ENCODE measurements around the gene RNU7-1. TPM values are rescaled to one million over a fixed set of nuclear protein-coding genes. Genes with fewer than 3 reads are reported as not detected.

Gene RNU7-1
- total RNA-seq, 4 donors from 2014 or later, result not detected

GRCh38 chr12:6921996-6922946 is 21.3 kb upstream of the RNU7-1 start:
- TF ChIP-seq, protein P1, sequence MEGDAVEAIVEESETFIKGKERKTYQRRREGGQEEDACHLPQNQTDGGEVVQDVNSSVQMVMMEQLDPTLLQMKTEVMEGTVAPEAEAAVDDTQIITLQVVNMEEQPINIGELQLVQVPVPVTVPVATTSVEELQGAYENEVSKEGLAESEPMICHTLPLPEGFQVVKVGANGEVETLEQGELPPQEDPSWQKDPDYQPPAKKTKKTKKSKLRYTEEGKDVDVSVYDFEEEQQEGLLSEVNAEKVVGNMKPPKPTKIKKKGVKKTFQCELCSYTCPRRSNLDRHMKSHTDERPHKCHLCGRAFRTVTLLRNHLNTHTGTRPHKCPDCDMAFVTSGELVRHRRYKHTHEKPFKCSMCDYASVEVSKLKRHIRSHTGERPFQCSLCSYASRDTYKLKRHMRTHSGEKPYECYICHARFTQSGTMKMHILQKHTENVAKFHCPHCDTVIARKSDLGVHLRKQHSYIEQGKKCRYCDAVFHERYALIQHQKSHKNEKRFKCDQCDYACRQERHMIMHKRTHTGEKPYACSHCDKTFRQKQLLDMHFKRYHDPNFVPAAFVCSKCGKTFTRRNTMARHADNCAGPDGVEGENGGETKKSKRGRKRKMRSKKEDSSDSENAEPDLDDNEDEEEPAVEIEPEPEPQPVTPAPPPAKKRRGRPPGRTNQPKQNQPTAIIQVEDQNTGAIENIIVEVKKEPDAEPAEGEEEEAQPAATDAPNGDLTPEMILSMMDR (IDR thresholded peaks at IDR 0.05; ENCODE audit: low read depth), result no peak

DNA sequence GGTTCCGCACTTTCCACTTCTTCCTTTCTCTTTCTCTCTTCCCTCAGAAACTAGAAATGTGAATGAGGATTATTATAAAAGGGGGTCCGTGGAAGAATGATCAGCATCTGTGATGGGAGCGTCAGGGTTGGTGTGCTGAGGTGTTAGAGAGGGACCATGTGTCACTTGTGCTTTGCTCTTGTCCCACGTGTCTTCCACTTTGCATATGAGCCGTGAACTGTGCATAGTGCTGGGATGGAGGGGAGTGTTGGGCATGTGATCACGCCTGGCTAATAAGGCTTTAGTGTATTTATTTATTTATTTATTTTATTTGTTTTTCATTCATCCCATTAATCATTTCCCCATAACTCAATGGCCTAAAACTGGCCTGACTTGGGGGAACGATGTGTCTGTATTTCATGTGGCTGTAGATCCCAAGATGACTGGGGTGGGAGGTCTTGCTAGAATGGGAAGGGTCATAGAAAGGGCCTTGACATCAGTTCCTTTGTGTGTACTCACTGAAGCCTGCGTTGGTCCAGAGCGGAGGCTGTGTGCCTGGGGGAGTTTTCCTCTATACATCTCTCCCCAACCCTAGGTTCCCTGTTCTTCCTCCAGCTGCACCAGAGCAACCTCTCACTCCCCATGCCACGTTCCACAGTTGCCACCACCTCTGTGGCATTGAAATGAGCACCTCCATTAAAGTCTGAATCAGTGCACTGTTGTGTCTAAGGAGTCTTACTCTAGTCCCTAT is 20.4 kb upstream of the RNU7-1 start:
- TF ChIP-seq, protein P1 (IDR thresholded peaks at IDR 0.05; ENCODE audit: low read depth), result no peak

DNA sequence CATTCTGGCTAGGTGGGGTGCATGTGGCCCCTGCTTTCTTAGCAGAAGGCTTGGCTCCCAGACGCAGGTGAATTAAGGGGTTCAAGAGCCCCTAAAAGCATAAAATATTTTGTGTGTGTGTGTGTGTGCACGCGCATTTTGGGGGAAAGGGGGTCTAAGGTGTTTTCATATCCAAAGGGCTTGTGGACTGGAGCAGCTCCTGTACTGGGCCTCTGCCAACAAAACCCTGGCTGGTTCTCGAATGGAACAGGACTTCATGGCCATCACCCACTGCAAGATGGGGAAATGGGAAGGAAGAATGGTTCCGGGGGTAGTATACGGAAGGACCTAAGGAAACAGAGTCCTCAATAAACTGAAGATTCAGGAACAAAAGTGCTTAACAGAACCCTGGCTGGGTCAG is 19.8 kb upstream of the RNU7-1 start:
- TF ChIP-seq, protein P1 (IDR thresholded peaks at IDR 0.05; ENCODE audit: low read depth), result no peak

GRCh38 chr12:6925239-6925539 is 18.4 kb upstream of the RNU7-1 start:
- TF ChIP-seq, protein P1 (IDR thresholded peaks at IDR 0.05; ENCODE audit: low read depth), result no peak

- TF ChIP-seq, protein P1 (IDR thresholded peaks at IDR 0.05; ENCODE audit: low read depth), result no peak
Measured at GRCh38 chr12:6925540-6926279, 17.9 kb upstream of the RNU7-1 start.

- TF ChIP-seq, protein P1 (IDR thresholded peaks at IDR 0.05; ENCODE audit: low read depth), result no peak
Measured at GRCh38 chr12:6927379-6928021, 16.1 kb upstream of the RNU7-1 start, which contains the start of gene ATN1. TSS of gene ATN1 (plus strand) at chr12:6927959. CDS start at chr12:6934002, 6,043 bp downstream.
